Measurements from ENCODE around the gene MORF4L1.
"Not testable (repeated sequence)": the region's sequence is repeated elsewhere in the genome, so short reads cannot be mapped to it uniquely, and the experiment has no call there.

The MORF4L1 gene

DNA sequence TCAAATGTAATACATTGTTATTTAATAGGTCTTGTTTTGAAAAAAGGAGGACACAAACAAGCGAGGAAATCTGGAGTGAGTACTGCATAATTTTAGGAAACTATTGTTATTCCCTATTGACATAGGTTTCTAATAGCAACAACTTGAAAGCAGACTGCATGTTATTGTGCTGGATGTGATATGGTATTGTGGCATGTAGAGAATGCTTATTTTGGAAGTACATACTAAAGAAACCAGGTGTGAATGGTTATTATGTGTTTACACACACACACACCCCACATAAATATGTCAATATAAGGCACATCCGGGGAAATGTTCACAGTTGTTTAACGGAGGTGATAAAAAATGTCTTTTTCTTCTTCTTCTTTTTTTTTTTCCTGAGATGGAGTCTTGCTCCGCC lies 5.9 kb upstream of the MORF4L1 start:
- H3K4me3 ChIP-seq (ENCODE audit: low read depth, low read length) = no peak overlapping the region
- no peak for DNase-seq (ENCODE audit: low read depth)
- TF ChIP-seq, protein P1, sequence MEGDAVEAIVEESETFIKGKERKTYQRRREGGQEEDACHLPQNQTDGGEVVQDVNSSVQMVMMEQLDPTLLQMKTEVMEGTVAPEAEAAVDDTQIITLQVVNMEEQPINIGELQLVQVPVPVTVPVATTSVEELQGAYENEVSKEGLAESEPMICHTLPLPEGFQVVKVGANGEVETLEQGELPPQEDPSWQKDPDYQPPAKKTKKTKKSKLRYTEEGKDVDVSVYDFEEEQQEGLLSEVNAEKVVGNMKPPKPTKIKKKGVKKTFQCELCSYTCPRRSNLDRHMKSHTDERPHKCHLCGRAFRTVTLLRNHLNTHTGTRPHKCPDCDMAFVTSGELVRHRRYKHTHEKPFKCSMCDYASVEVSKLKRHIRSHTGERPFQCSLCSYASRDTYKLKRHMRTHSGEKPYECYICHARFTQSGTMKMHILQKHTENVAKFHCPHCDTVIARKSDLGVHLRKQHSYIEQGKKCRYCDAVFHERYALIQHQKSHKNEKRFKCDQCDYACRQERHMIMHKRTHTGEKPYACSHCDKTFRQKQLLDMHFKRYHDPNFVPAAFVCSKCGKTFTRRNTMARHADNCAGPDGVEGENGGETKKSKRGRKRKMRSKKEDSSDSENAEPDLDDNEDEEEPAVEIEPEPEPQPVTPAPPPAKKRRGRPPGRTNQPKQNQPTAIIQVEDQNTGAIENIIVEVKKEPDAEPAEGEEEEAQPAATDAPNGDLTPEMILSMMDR (IDR thresholded peaks at IDR 0.05; ENCODE audit: insufficient read depth, low read depth, low read length, missing control alignments) = no peak

DNA sequence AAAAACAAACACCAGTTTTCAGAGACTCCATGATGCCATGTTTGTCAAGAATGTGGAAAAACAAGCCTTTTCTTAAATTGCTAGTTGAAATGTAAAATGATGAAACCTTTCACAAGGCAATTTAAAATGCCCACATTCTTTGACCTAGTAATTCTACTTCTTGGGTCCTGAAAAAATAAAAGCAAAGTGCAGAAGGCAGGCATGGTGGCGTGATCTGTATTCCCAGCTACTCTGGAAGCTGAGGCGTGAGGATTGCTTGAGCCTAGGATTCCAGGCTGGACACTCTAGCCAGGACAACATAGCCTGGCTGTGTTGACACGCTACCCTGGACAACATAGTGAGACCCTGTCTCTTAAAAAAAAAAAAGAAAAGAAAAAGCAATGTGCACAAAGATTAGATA lies 4.3 kb upstream of the MORF4L1 start:
- TF ChIP-seq, protein P1 (IDR thresholded peaks at IDR 0.05; ENCODE audit: insufficient read depth, low read depth, low read length, missing control alignments) = no peak
- DNase-seq (ENCODE audit: low read depth) = no peak
- H3K4me3 ChIP-seq (ENCODE audit: low read depth, low read length) = no peak overlapping the region

DNA sequence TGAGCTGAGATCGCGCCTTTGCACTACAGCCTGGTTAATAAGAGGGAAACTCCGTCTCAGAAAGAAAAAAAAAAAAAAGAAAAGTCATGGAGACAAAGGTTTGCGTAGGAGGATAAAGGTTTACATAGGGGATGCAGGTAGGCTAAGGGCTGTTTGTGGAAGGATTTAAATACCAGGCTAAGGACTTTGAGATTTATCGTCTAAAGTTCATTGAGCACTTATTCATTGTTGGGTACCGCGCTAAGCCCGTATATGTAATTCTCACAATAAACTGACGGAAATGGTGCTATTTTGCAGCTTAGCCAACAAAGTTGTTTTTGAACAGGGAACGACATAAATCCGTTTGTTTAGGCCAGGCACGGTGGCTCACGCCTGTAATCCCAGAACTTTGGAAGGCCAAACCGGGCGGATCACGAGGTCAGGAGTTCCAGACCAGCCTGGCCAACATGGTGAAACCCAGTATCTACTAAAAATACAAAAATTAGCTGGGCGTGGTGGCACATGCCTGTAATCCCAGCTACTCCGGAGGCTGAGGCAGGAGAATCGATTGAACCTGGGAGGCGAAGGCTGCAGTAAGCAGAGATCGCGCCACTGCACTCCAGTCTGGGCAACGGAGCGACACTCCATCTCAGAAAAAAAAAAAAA lies 1.1 kb upstream of the MORF4L1 start:
- not testable (repeated sequence) for DNase-seq (ENCODE audit: low read depth); H3K4me3 ChIP-seq (ENCODE audit: low read depth, low read length)

DNA sequence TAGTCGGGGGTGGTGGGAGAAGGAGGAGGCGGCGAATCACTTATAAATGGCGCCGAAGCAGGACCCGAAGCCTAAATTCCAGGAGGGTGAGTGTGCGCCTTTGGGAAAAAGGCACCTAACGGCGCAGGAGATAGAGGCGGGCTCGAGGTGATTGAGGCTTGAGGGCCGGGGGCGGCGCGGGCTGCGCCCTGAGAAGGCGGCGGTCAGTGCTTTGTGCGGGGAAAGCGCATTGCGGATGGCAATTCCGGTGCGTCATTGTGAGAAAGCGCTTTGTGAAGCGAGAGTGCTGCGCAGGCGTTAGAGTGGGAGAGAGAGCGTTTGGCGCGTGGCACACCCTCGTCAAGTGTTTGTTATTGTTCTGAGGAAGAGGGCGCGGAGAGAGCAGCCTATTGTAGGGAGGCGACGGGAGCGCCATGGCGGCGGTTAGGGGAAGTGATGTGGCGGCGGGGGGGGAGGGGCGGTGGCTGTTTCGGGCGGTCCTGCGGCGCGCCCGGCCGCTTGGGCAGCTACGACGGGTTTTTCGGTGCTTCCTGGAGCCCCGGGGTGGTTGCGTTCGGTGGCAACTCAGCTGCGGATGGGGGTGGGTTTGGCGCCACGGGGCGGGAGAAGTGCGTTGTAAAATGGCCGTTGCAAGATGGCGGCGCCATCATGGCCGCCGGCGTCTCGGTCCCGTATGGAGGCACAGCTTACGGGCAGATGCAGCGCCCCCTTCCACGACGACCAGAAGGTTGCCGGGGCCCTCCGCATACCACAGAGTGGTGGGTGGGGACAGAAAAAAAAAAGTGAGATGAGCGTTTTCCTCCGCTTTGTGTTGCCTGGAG lies 492 bp downstream of the MORF4L1 start:
- peak; percentile 96 for DNase-seq (ENCODE audit: low read depth)
- TF ChIP-seq, protein P1 (IDR thresholded peaks at IDR 0.05; ENCODE audit: insufficient read depth, low read depth, low read length, missing control alignments) = peak; percentile 48
- peak overlapping the region; percentile 84 for H3K4me3 ChIP-seq (ENCODE audit: low read depth, low read length)

DNA sequence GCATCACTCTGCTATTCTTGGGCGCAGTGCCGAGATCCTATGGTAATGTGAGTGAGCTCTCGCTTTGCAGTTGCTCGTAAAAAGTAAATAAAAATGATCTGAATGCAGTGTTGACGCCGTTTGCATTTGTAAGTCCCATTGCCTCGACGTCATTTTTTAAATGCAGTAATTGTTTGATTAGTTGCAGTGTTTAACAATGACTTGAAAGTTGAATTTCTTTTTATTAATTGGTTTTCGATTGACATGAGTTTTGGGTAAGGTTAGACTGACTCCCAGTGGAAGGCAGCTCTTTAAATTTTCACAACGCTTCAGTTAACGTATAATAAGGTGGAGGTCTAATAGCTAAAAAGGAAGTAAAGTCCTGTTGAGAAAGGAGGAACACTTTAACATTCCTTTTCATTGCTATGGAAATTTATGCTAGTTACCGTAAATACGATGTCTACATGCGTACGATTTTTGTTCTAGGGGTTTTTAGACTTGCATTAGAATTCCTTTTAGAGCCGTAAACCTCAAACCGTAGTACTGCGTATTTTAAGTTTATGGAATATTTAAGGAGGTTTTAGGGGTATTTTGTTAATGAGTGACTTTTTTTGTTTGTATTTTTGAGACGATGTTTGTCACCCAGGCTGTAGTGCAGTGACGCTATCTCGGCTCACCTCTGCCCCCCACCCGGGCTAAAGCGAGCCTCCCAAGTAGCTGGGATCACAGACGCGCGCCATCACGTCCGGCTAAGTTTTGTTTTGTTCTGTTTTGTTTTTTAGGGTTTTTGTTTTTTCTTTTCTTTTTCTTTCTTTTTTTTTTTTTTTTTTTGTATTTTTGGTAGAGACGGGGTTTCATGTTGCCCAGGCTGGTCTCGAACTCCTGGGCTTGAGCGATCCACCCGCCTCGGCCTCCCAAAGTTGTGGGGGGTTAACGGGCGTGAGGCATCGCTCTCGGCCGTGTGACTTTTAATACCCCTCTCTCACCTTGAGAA lies 1.4 kb downstream of the MORF4L1 start:
- DNase-seq (ENCODE audit: low read depth) = peak; percentile 37
- H3K4me3 ChIP-seq (ENCODE audit: low read depth, low read length) = peak overlapping the region; percentile 84

DNA sequence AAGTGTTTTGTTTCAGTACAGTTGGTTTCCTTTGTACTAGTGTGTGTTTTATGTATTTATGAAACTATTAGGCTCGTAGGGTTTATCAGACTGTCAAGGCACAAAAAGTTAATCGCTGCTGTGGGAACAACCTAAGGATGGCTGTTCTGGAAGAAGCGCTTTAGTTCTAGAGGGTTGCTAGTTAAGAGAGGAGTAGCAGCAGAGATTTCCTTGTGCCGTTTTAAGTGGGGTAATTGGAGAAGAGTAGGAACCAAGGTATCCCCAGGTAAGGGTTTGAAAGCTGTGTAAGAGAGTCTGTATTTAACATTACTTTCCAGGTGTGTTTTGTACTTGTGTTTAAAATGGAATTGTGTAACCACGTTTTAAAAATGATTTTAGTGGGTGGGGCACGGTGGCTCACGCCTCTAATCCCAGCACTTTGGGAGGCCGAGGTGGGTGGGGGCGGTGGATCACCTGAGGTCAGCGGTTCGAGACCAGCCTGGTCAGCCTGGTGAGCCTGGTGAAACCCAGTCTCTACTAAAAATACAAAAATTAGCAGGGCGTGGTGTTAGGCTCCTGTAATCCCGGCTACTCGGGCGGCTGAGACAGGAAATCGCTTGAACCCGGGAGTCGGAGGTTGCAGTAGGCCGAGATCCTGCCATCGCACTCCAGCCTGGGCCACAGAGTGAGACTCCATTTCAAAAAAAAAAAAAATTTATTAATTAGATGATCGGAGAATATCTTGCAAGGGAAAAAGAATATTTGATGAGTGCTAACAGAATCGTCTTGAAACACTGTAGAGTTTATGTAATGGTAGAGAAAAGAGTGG lies 2.6 kb downstream of the MORF4L1 start:
- TF ChIP-seq, protein P1 (IDR thresholded peaks at IDR 0.05; ENCODE audit: insufficient read depth, low read depth, low read length, missing control alignments) = no peak
- peak overlapping the region; percentile 84 for H3K4me3 ChIP-seq (ENCODE audit: low read depth, low read length)
- peak; percentile 21 for DNase-seq (ENCODE audit: low read depth)

More for the DNA sequence above, 1.4 kb downstream of the MORF4L1 start:
- TF ChIP-seq, protein P1 (IDR thresholded peaks at IDR 0.05; ENCODE audit: insufficient read depth, low read depth, low read length, missing control alignments) = no peak

DNA sequence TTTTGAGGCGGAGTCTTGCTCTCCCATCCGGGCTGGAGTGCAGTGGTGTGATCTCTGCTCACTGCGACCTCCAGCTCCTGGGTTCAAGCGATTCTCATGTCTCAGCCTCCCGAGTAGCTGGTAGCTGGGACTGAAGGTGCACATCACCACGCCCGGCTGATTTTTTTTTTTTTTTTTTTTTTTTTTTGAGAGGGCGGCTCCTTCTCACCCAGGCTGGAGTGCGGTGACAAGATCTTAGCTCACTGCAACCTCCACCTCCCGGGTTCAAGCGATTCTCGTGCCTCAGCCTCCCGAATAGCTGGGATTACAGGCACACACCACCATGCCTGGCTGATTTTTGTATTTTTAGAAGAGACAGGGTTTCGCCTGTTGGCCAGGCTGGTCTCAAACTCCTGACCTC lies 4.3 kb downstream of the MORF4L1 start:
- DNase-seq (ENCODE audit: low read depth) = peak; percentile 18
- peak overlapping the region; percentile 84 for H3K4me3 ChIP-seq (ENCODE audit: low read depth, low read length)
